ENCODE data around the gene CDKN2C.
"Not testable (repeated sequence)": the region's sequence is repeated elsewhere in the genome, so short reads cannot be mapped to it uniquely, and the experiment has no call there.

Gene CDKN2C

GRCh38 chr1:51005549-51005948 lies 35.5 kb downstream of the CDKN2C start:
- not testable (repeated sequence) for H3K4me1 ChIP-seq (ENCODE audit: control insufficient read depth, insufficient read depth, low read length); H3K9ac ChIP-seq (ENCODE audit: low read depth, low read length); H3K4me3 ChIP-seq (ENCODE audit: low read depth, low read length); H3K9me3 ChIP-seq (ENCODE audit: control insufficient read depth, insufficient read depth, low read length); H3K27me3 ChIP-seq (ENCODE audit: control insufficient read depth, insufficient read depth, low read length); H3K36me3 ChIP-seq (ENCODE audit: control insufficient read depth, insufficient read depth, low read length)

- Histone ChIP-seq H3K36me3 (ENCODE audit: control insufficient read depth, insufficient read depth, low read length) (no peaks in the 10 kb centered on the region), H3K27me3 (ENCODE audit: control insufficient read depth, insufficient read depth, low read length) (no peaks in the 10 kb centered on the region), H3K9ac (ENCODE audit: low read depth, low read length) (no peak overlapping the region), H3K4me1 (ENCODE audit: control insufficient read depth, insufficient read depth, low read length) (no peaks in the 10 kb centered on the region), H3K9me3 (ENCODE audit: control insufficient read depth, insufficient read depth, low read length) (no peaks in the 10 kb centered on the region), H3K4me3 (ENCODE audit: low read depth, low read length) (no peak overlapping the region)
Observed at GRCh38 chr1:51009381-51009780, 39.3 kb downstream of the CDKN2C start.

GRCh38 chr1:51014878-51015277 lies 44.8 kb downstream of the CDKN2C start:
- no peak overlapping the region for H3K9ac ChIP-seq (ENCODE audit: low read depth, low read length)
- no peaks in the 10 kb centered on the region for H3K36me3 ChIP-seq (ENCODE audit: control insufficient read depth, insufficient read depth, low read length)
- no peaks in the 10 kb centered on the region for H3K27me3 ChIP-seq (ENCODE audit: control insufficient read depth, insufficient read depth, low read length)
- H3K4me1 ChIP-seq (ENCODE audit: control insufficient read depth, insufficient read depth, low read length) = no peaks in the 10 kb centered on the region
- no peak overlapping the region for H3K4me3 ChIP-seq (ENCODE audit: low read depth, low read length)
- no peaks in the 10 kb centered on the region for H3K9me3 ChIP-seq (ENCODE audit: control insufficient read depth, insufficient read depth, low read length)

- no peaks in the 10 kb centered on the region for H3K36me3 ChIP-seq (ENCODE audit: control insufficient read depth, insufficient read depth, low read length)
- H3K9me3 ChIP-seq (ENCODE audit: control insufficient read depth, insufficient read depth, low read length) = no peaks in the 10 kb centered on the region
- H3K9ac ChIP-seq (ENCODE audit: low read depth, low read length) = no peak overlapping the region
- no peak overlapping the region for H3K4me3 ChIP-seq (ENCODE audit: low read depth, low read length)
- no peaks in the 10 kb centered on the region for H3K27me3 ChIP-seq (ENCODE audit: control insufficient read depth, insufficient read depth, low read length)
- H3K4me1 ChIP-seq (ENCODE audit: control insufficient read depth, insufficient read depth, low read length) = no peaks in the 10 kb centered on the region
Observed at GRCh38 chr1:51019811-51020210, 49.8 kb downstream of the CDKN2C start.

Data from iPS-15b (cell line).